K562 (cell line): ENCODE measurements around the gene DAB2IP. TPM values are rescaled to one million over a fixed set of nuclear protein-coding genes. Genes with fewer than 3 reads are reported as not detected.

Experiments used
- ATAC-seq: fragments of 200-7000 bp; cut with Tn5 transposase; 3 replicates; pipeline ENCODE4 v1.9.1; 2020; ENCODE audit warnings: moderate library complexity
- BruUV-seq: library from RNA; stranded (reverse); fragments of 400-500 nt; replicated peaks from 2 replicates; lab custom pipeline; 2021; lab: Mats Ljungman, UMichigan
- CTCF ChIA-PET: fragments of 300-600 bp; formaldehyde crosslinking; extraction: SDS; loops from one replicate; lab custom pipeline; 2021; ENCODE audit warnings: low intra/inter-chr PET ratio; lab: Yijun Ruan, JAX
- POLR2A ChIA-PET: fragments of 300-600, 350-650 bp; sonication (Branson Sonifier 250); formaldehyde crosslinking; extraction: SDS; loops from one replicate; lab custom pipeline; 2021; ENCODE audit warnings: antibody characterized with exemption, inconsistent platforms; lab: Yijun Ruan, JAX
- DNase-seq, 4 experiments: peaks; one replicate each; pipeline versions ENCODE4 v3.0.0 to v3.0.0-alpha.2; 2011 to 2018; ENCODE audit warnings: low spot score in 3 of 4, mixed read lengths in 3 of 4; ENCODE audit errors: extremely low read depth in 1 of 4
- FAIRE-seq: peaks from 2 replicates; lab custom pipeline; 2011; peaks lifted over from hg19 to GRCh38; lab: Jason Lieb, UNC
- H2AFZ ChIP-seq: 2 replicates; pipeline ENCODE4 v1.6.0; 2011; ENCODE audit warnings: low read depth, low read length, control low read depth, inconsistent platforms
- H3K27ac ChIP-seq: fragments of 200-600 bp; 3 replicates; pipeline ENCODE4 v1.8.0; 2011; ENCODE audit warnings: low read depth, mild to moderate bottlenecking, control low read depth, inconsistent platforms, low read length, moderate library complexity, mixed read lengths; ENCODE audit errors: extremely low read depth
- H3K27me3 ChIP-seq, 2 experiments: fragments of 300-600 bp in 1 of 2; 2 replicates in 1 of 2; 3 replicates in 1 of 2; pipeline versions ENCODE4 v1.6.0 to v1.8.0; 2011; ENCODE audit warnings: inconsistent platforms in 2 of 2, low read length in 2 of 2, mild to moderate bottlenecking in 1 of 2, mixed read lengths in 1 of 2, moderate library complexity in 1 of 2; ENCODE audit not compliant: control insufficient read depth in 2 of 2, insufficient read depth in 2 of 2
- H3K36me3 ChIP-seq: fragments of 300-600 bp; 3 replicates; pipeline ENCODE4 v1.8.0; 2011; ENCODE audit warnings: mild to moderate bottlenecking, low read length, inconsistent platforms; ENCODE audit not compliant: control insufficient read depth, insufficient read depth
- H3K4me1 ChIP-seq, 2 experiments: fragments of 200-600 bp in 1 of 2; replicated peaks in 1 of 2; 2 replicates in 1 of 2; 3 replicates in 1 of 2; pipeline versions ENCODE4 v1.5.1 to v1.8.0; 2011; ENCODE audit warnings: inconsistent platforms in 2 of 2, low read length in 2 of 2, mild to moderate bottlenecking in 1 of 2, mixed read lengths in 1 of 2, moderate library complexity in 1 of 2; ENCODE audit not compliant: control insufficient read depth in 2 of 2, insufficient read depth in 2 of 2
- H3K4me2 ChIP-seq: 2 replicates; pipeline ENCODE4 v1.6.1; 2011; ENCODE audit warnings: low read length, control low read depth, inconsistent platforms, mixed read lengths; ENCODE audit not compliant: insufficient read depth
- H3K4me3 ChIP-seq: fragments of 200-600 bp; sonication (generic), shearing (Covaris generic); 2 replicates; pipeline ENCODE4 v1.5.1; 2016; ENCODE audit warnings: control low read depth, inconsistent platforms
- H3K79me2 ChIP-seq: fragments of 200-600 bp; 3 replicates; pipeline ENCODE4 v1.8.0; 2011; ENCODE audit warnings: low read length, inconsistent platforms; ENCODE audit not compliant: control insufficient read depth, insufficient read depth
- H3K9ac ChIP-seq, 2 experiments: 2 replicates each; pipeline versions ENCODE4 v1.6.0 to v1.6.1; 2011; ENCODE audit warnings: low read depth in 2 of 2, low read length in 2 of 2, control low read depth in 1 of 2, inconsistent platforms in 1 of 2, mild to moderate bottlenecking in 1 of 2, mixed read lengths in 1 of 2; ENCODE audit not compliant: insufficient read depth in 1 of 2
- H3K9me1 ChIP-seq: one replicate; pipeline ENCODE4 v1.6.0; 2011; ENCODE audit warnings: inconsistent platforms, mild to moderate bottlenecking, low read length, moderate library complexity; ENCODE audit not compliant: control insufficient read depth, insufficient read depth
- H3K9me3 ChIP-seq: replicated peaks from 2 replicates; pipeline ENCODE4 v1.5.1; 2011; ENCODE audit warnings: low read depth, low read length, inconsistent platforms; ENCODE audit not compliant: control insufficient read depth, insufficient read depth
- H4K20me1 ChIP-seq: replicated peaks from 2 replicates; pipeline ENCODE4 v1.6.1; 2011; ENCODE audit warnings: low read length, inconsistent platforms, mixed read lengths; ENCODE audit not compliant: control insufficient read depth, insufficient read depth
- CAMTA2 ChIP-seq: fragments of 250-450 bp; sonication (Bioruptor Pico); conservative IDR thresholded peaks from 2 replicates; pipeline ENCODE4 v1.5.1; 2022
- CCAR2 ChIP-seq: fragments of 200-400 bp; formaldehyde crosslinking; IDR thresholded peaks from 2 replicates; pipeline ENCODE4 v1.6.1; 2017; ENCODE audit warnings: mild to moderate bottlenecking, low read depth, low read length
- DLX4 ChIP-seq: fragments of 250-450 bp; sonication (Bioruptor Pico); IDR thresholded peaks from 2 replicates; pipeline ENCODE4 v1.6.1; 2021; ENCODE audit warnings: mild to moderate bottlenecking
- EHMT2 ChIP-seq: fragments of 450-650 bp; IDR thresholded peaks from 2 replicates; pipeline ENCODE4 v1.6.1; 2018; ENCODE audit warnings: antibody characterized with exemption
- FOXK1 ChIP-seq: sonication (generic); formaldehyde crosslinking; IDR thresholded peaks from 2 replicates; pipeline ENCODE4 v1.8.0; 2022; ENCODE audit warnings: missing genetic modification reagents, mild to moderate bottlenecking, borderline replicate concordance
- GATAD2A ChIP-seq: fragments of 450-650 bp; IDR thresholded peaks from 2 replicates; pipeline ENCODE4 v1.6.1; 2017
- MXD1 ChIP-seq: fragments of 250-450 bp; sonication (Bioruptor Pico); IDR thresholded peaks from 2 replicates; pipeline ENCODE4 v1.8.0; 2021; ENCODE audit warnings: borderline replicate concordance, mild to moderate bottlenecking, moderate library complexity; ENCODE audit not compliant: poor library complexity, severe bottlenecking
- NEUROD1 ChIP-seq: fragments of 150-350 bp; IDR thresholded peaks from 2 replicates; pipeline ENCODE4 v1.6.1; 2014; ENCODE audit warnings: borderline replicate concordance, low read length, low read depth; ENCODE audit not compliant: partially characterized antibody
- NFE2L1 ChIP-seq: fragments of 450-650 bp; IDR thresholded peaks from 2 replicates; pipeline ENCODE4 v1.6.1; 2016; ENCODE audit warnings: missing genetic modification characterization, low read depth, mild to moderate bottlenecking, missing compliant biosample characterization, moderate library complexity, borderline replicate concordance
- SAFB2 ChIP-seq: fragments of 200-400 bp; formaldehyde crosslinking; IDR thresholded peaks from 2 replicates; pipeline ENCODE4 v1.6.1; 2018; ENCODE audit warnings: borderline replicate concordance, low read length, low read depth, moderate library complexity; ENCODE audit not compliant: severe bottlenecking
- TEAD1 ChIP-seq, 2 experiments: fragments of 450-650 bp in 1 of 2; sonication (generic) in 1 of 2; formaldehyde crosslinking; IDR thresholded peaks; 2 replicates each; pipeline versions ENCODE4 v1.4.0 to v1.8.0; 2020 to 2022; ENCODE audit warnings: mild to moderate bottlenecking in 2 of 2, missing genetic modification reagents in 1 of 2
- THRAP3 ChIP-seq: fragments of 450-650 bp; IDR thresholded peaks from 2 replicates; pipeline ENCODE4 v1.6.1; 2016; ENCODE audit warnings: mild to moderate bottlenecking, inconsistent platforms, borderline replicate concordance
- ZBTB49 ChIP-seq: sonication (generic); formaldehyde crosslinking; IDR thresholded peaks from 2 replicates; pipeline ENCODE4 v1.8.0; 2022; ENCODE audit warnings: missing genetic modification reagents, mild to moderate bottlenecking, borderline replicate concordance
- ZNF124 ChIP-seq: sonication (generic); formaldehyde crosslinking; IDR thresholded peaks from 2 replicates; pipeline ENCODE4 v1.8.1; 2022; ENCODE audit warnings: missing genetic modification reagents
- ZNF639 ChIP-seq, 2 experiments: fragments of 200-800 bp in 1 of 2; sonication (Bioruptor generic) in 1 of 2; sonication (generic) in 1 of 2; formaldehyde crosslinking in 1 of 2; IDR thresholded peaks in 1 of 2; conservative IDR thresholded peaks in 1 of 2; 2 replicates each; pipeline versions ENCODE4 v1.5.0 to v1.6.1; 2016 to 2020; ENCODE audit warnings: missing compliant biosample characterization in 1 of 2, missing genetic modification characterization in 1 of 2, missing genetic modification reagents in 1 of 2
- WGBS: fragments of 100-300 bp; shearing (Covaris generic); methylation state at CpG from one replicate; pipeline ENCODE4 v1.1.6; 2016; ENCODE audit warnings: low coverage, mixed read lengths; ENCODE audit not compliant: insufficient coverage; ENCODE audit errors: missing lambda C conversion rate; 5-methylcytosine and 5-hydroxymethylcytosine counted together
- in situ Hi-C: fragments of 300-500 bp; cut with MboI; formaldehyde crosslinking; loops from 4 replicates; pipeline ENCODE4 v1.15.0; 2018; ENCODE audit warnings: inconsistent platforms, mixed read lengths
- intact Hi-C: fragments of 100-400 bp; cut with micrococcal nuclease; formaldehyde crosslinking; loops from 2 replicates; pipeline ENCODE4 v1.14.2; 2022
- polyA plus RNA-seq, 8 experiments: library from polyadenylated mRNA; depleted of rRNA in 4 of 8; stranded (reverse) in 5 of 8; unstranded in 3 of 8; fragments of >200 nt; fragmentation: Nextera tagmentation in 2 of 8; fragmentation: Illumina TruSeq in 1 of 8; extraction: Ambion mirVana in 2 of 8; extraction: Trizol in 1 of 8; gene quantifications; 2 replicates each; pipeline versions ENCODE4 v1.2.1 to v1.2.3, GENCODE V29; 2011 to 2014; ENCODE audit warnings: inconsistent platforms in 1 of 8, missing spikeins in 1 of 8
- total RNA-seq, 7 experiments: library from RNA; depleted of rRNA in 6 of 7; stranded (reverse); fragments of >200 nt in 6 of 7; fragmentation: Illumina TruSeq in 2 of 7; extraction: Trizol in 2 of 7; gene quantifications; 2 replicates each; pipeline versions ENCODE4 v1.2.1 to v1.2.3, GENCODE V29; 2011 to 2021; ENCODE audit warnings: low replicate concordance in 1 of 7

Gene DAB2IP
- total and polyA plus RNA-seq, 9 of the 15 experiments (the other 6 are each of a cell fraction or from before 2014, with no cell fraction given) = 0.04 to 0.31 (median 0.08) TPM; not detected in 5

GRCh38 chr9:121693388-121693670 lies 41.9 kb downstream of the DAB2IP start:
- ATAC-seq = no peak
- WGBS = 3% methylated on average over 4 of the region's 4 CpGs
- POLR2A ChIA-PET = no interaction called here

More at GRCh38 chr9:121693388-121693670, 41.9 kb downstream of the DAB2IP start:
- intact Hi-C loops (loop anchor here (10.0 kb wide), 1 partner anchor 161 kb away; no protein-coding TSS in a partner anchor), in situ Hi-C loops (loop anchor here (25.0 kb wide), 1 partner anchor 644 kb away; no protein-coding TSS in a partner anchor)
- Histone ChIP-seq H3K4me2 (no peak overlapping the region), H3K9me1 (no peaks in the 10 kb centered on the region), H3K36me3 (no peaks in the 10 kb centered on the region), H3K79me2 (no peaks in the 10 kb centered on the region), H3K4me3 (no peak overlapping the region), H3K9ac (no peak overlapping the region), H3K9me3 (no peaks in the 10 kb centered on the region), H2AFZ (no peak overlapping the region), H4K20me1 (0 out of 2 replicates have a peak, but pooled peaks cover 20% of the 10 kb centered on the region), H3K4me1 (no peaks in the 10 kb centered on the region), H3K27me3 (peaks cover 4 to 46% of the 10 kb centered on the region in 2 experiments; a peak in 4 of 5 replicates), H3K27ac (no peak overlapping the region)
- TF ChIP-seq GATAD2A = no peak
- no peak for TF ChIP-seq MXD1 (CRISPR knock-in tag)
- TF ChIP-seq NFE2L1 (tag) = no peak
- TF ChIP-seq ZNF639 (CRISPR knock-in tag; conservative IDR thresholded peaks at IDR 0.05 in 1 of 2, IDR thresholded peaks at IDR 0.05 in 1 of 2) = no peak
- TF ChIP-seq DLX4 (CRISPR knock-in tag) = no peak
- no peak for TF ChIP-seq SAFB2
- TF ChIP-seq ZBTB49 = no peak
- TF ChIP-seq TEAD1 (CRISPR knock-in tag; IDR thresholded peaks at IDR 0.05) = no peak
- no peak for TF ChIP-seq CCAR2
- TF ChIP-seq ZNF124 (CRISPR knock-in tag) = no peak
- TF ChIP-seq EHMT2 = no peak
- no peak for TF ChIP-seq FOXK1 (CRISPR knock-in tag)
- no peak for TF ChIP-seq THRAP3
- TF ChIP-seq NEUROD1 = no peak
- TF ChIP-seq CAMTA2 = no peak
- FAIRE-seq (no peak), DNase-seq (no peak)
- CTCF ChIA-PET = no interaction called here
- BruUV-seq = no TSS peak
